Activated CD4-positive, alpha-beta memory T cell treated with anti-CD3 and anti-CD28 coated beads, Interleukin-2, amount 10 ng/mL, durations not matched to agents 7 days and 5 days (primary cell): ENCODE results near the gene LRP10. TPM values are rescaled to one million over a fixed set of nuclear protein-coding genes. Genes with fewer than 3 reads are reported as not detected.
A peak's percentile ranks its signal among the peaks of the same experiment; 100 is the strongest.

Source experiments
- CTCF ChIA-PET: fragments of 350-600 bp; sonication (Branson Sonifier 250); formaldehyde crosslinking; loops from one replicate; lab custom pipeline; 2021; ENCODE audit warnings: antibody characterized with exemption, inconsistent platforms; lab: Charles Lee
- POLR2A ChIA-PET: fragments of 350-600 bp; sonication (Branson Sonifier 250); formaldehyde crosslinking; loops from one replicate; lab custom pipeline; 2021; ENCODE audit warnings: antibody characterized with exemption; lab: Charles Lee
- DNase-seq: peaks from one replicate; pipeline ENCODE4 v3.0.0-alpha.2; 2020
- H3K27ac Mint-ChIP-seq: one replicate; pipeline ENCODE4 v1.8.0; 2021; ENCODE audit warnings: mild to moderate bottlenecking, mixed read lengths
- H3K27me3 Mint-ChIP-seq: one replicate; pipeline ENCODE4 v1.8.0; 2021; ENCODE audit warnings: mixed read lengths
- H3K36me3 Mint-ChIP-seq: one replicate; pipeline ENCODE4 v1.8.0; 2021; ENCODE audit warnings: low read depth, mixed read lengths
- H3K4me1 Mint-ChIP-seq: one replicate; pipeline ENCODE4 v1.8.0; 2021; ENCODE audit warnings: mixed read lengths
- H3K4me3 Mint-ChIP-seq: one replicate; pipeline ENCODE4 v1.8.0; 2021; ENCODE audit warnings: mild to moderate bottlenecking, mixed read lengths
- H3K9me3 Mint-ChIP-seq: one replicate; pipeline ENCODE4 v1.8.0; 2021; ENCODE audit warnings: mixed read lengths
- total RNA-seq, 2 experiments: library from RNA; stranded (reverse); gene quantifications; one replicate each; pipeline ENCODE4 v1.2.3, GENCODE V29; 2021

LRP10 gene
- total RNA-seq, 2 experiments from 2014 or later: 88.5 to 98.6 TPM

DNA sequence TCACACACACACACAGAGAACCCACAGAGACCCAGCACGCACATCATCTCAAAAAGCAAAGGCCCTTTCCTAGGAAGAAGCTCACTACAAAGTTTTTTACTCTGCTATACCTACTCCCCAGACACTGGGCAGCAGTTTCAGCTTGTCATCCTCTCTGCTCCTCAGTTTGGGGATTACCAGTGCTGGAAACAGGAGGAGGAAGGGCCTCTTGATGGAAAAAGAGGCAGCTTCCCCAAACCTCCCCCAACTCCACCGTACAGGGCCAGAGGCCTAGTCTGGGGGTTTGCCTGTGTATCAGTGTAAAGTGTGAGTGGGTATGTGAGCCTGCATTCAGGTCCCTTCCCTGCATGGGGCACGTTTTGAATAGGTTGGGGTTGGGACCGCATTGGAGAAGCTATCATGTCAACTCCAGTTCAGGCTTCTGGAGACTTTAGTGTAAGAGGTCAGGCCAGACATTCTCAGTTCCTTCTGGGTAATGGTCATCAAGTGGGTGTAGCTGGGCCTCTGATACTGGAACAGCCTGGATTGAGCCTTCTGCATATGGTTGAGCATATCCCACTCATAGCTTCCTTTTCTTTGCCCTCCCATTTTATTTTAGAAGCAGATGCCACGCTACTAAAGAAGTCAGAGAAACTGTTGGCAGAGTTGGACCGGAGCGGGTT, 12.7 kb downstream of the LRP10 start:
- DNase-seq: no peak

DNA sequence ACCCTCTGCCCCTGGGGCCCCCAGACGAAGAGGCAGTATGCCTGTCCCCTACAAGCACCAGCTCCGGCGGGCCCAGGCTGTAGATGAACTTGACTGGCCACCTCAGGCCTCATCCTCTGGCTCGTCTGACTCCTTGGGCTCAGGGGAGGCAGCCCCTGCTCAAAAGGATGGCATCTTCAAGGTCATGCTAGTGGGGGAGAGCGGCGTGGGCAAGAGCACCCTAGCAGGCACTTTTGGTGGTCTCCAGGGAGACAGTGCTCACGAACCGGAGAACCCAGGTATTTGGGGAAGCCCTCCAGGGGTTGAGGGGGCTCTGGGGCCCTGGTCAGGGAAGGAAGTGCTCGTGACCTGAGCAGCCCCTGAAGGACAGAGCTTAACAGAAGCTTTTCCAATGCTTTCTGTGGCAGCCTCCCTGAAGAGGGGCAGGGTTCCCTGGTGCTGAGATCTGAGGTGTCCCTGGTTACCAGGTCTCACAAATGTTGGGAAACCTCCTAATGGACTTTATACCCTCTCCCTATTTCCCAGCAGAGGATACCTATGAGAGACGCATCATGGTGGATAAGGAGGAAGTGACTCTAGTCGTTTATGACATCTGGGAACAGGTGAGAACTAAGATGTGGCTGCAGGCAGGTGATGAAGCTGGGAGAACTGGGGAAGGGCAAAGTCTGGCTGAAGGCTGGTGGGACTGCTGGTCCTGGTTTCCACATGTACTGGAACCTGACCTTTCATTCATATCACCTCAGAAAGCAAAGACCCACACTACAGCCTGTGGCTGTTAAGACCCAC, 13.4 kb downstream of the LRP10 start:
- Mint-ChIP-seq H3K36me3 (peaks cover 1% of the 10 kb centered on the region), H3K4me1 (peaks cover 39% of the 10 kb centered on the region), H3K27me3 (peaks cover 23% of the 10 kb centered on the region), H3K4me3 (peak overlapping the region; percentile 22), H3K27ac (no peak overlapping the region), H3K9me3 (no peaks in the 10 kb centered on the region)
- ChIA-PET POLR2A (interaction anchor here (0.5 to 9.2 kb wide), 6 partner anchors 11 to 72 kb away, joined by 3 to 115 read pairs (median 5); partner anchors contain the start of genes HAUS4, LRP10 and PRMT5), CTCF (interaction anchor here (0.7 to 12.1 kb wide), 12 partner anchors 9 to 62 kb away, joined by 3 to 145 read pairs (median 5); partner anchors contain the start of genes LRP10 and RBM23)
- no peak for DNase-seq

More for the DNA sequence above, 12.7 kb downstream of the LRP10 start:
- H3K9me3 Mint-ChIP-seq: no peaks in the 10 kb centered on the region
- peaks cover 33% of the 10 kb centered on the region for H3K4me1 Mint-ChIP-seq
- ChIA-PET CTCF (interaction anchor here (1.0 to 12.1 kb wide), 6 partner anchors 12 to 61 kb away, joined by 3 to 145 read pairs (median 6); partner anchors contain the start of gene LRP10), POLR2A (interaction anchor here (1.2 to 9.2 kb wide), 3 partner anchors 11 to 295 kb away, joined by 3 to 115 read pairs (median 4); partner anchors contain the start of genes DAD1 and LRP10)
- no peak overlapping the region for H3K27ac Mint-ChIP-seq
- H3K4me3 Mint-ChIP-seq: no peak overlapping the region
- H3K36me3 Mint-ChIP-seq: peaks cover 4% of the 10 kb centered on the region
- peaks cover 23% of the 10 kb centered on the region for H3K27me3 Mint-ChIP-seq

DNA sequence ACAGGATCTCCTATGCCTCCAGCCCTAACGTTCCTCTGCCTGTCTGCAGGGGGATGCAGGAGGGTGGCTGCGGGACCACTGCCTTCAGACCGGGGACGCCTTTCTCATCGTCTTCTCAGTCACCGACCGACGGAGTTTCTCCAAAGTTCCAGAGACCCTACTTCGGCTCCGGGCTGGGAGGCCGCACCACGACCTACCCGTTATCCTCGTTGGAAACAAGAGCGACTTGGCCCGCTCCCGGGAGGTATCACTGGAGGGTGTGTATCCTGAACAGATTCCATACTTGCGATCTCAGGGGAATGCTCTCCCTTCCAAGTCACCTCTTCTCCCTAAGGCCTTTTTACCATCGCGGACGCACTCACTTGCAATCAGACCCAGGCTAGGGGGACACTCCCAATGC, 14.4 kb downstream of the LRP10 start:
- ChIA-PET CTCF (interaction anchor here (0.9 to 12.1 kb wide), 18 partner anchors 10 to 972 kb away, joined by 3 to 145 read pairs (median 6); partner anchors contain the start of genes HAUS4, LRP10 and RBM23), POLR2A (interaction anchor here (0.6 to 9.2 kb wide), 8 partner anchors 10 to 71 kb away, joined by 3 to 115 read pairs (median 6); partner anchors contain the start of genes HAUS4, LRP10, PRMT5 and RBM23)

DNA sequence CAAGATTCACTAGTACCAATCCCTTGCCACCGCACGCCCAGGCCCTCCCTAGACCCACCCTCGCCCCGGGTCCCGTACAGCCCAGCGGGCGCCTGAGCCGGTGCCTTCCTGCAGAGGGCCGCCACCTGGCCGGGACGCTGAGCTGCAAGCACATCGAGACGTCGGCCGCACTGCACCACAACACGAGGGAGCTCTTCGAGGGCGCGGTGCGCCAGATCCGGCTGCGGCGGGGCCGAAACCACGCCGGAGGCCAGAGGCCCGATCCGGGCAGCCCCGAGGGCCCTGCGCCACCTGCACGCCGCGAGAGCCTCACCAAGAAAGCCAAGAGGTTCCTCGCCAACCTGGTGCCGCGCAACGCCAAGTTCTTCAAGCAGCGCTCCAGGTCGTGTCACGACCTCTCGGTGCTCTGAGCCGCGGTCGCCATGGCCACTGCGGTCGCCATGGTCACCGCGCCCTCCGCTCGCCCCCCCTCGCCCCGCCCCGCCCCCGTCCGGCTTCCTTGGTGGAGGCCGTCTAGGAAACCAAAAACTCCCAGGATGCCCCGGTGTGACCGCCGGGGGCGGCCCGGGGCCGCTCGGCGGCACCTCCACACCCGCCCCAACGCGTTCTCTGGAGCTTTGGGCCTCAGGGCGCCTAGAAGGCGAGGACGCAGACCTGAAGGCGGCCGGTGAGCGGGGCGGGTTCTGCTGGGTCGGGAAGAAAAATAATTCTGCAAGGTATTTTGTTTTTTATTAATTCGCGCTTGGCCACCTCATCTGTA, 15.1 kb downstream of the LRP10 start:
- no peaks in the 10 kb centered on the region for H3K9me3 Mint-ChIP-seq
- ChIA-PET POLR2A (interaction anchor here (0.6 to 9.2 kb wide), 11 partner anchors 8 to 973 kb away, joined by 3 to 115 read pairs (median 4); partner anchors contain the start of genes HAUS4, LRP10, PRMT5 and RBM23), CTCF (interaction anchor here (0.6 to 12.1 kb wide), 18 partner anchors 9 to 973 kb away, joined by 3 to 145 read pairs (median 6); partner anchors contain the start of genes HAUS4, LRP10 and RBM23)
- peaks cover 44% of the 10 kb centered on the region for H3K4me1 Mint-ChIP-seq
- peak overlapping the region; percentile 84 for H3K4me3 Mint-ChIP-seq
- H3K27me3 Mint-ChIP-seq: peaks cover 23% of the 10 kb centered on the region
- peak overlapping the region; percentile 89 for H3K27ac Mint-ChIP-seq
- peak; percentile 85 for DNase-seq
- H3K36me3 Mint-ChIP-seq: peaks cover 5% of the 10 kb centered on the region

More for the DNA sequence above, 14.4 kb downstream of the LRP10 start:
- Mint-ChIP-seq H3K9me3 (no peaks in the 10 kb centered on the region), H3K36me3 (peaks cover 5% of the 10 kb centered on the region), H3K4me3 (peak overlapping the region; percentile 84), H3K27ac (peak overlapping the region; percentile 28), H3K27me3 (peaks cover 23% of the 10 kb centered on the region), H3K4me1 (peaks cover 44% of the 10 kb centered on the region)
- DNase-seq: no peak

DNA sequence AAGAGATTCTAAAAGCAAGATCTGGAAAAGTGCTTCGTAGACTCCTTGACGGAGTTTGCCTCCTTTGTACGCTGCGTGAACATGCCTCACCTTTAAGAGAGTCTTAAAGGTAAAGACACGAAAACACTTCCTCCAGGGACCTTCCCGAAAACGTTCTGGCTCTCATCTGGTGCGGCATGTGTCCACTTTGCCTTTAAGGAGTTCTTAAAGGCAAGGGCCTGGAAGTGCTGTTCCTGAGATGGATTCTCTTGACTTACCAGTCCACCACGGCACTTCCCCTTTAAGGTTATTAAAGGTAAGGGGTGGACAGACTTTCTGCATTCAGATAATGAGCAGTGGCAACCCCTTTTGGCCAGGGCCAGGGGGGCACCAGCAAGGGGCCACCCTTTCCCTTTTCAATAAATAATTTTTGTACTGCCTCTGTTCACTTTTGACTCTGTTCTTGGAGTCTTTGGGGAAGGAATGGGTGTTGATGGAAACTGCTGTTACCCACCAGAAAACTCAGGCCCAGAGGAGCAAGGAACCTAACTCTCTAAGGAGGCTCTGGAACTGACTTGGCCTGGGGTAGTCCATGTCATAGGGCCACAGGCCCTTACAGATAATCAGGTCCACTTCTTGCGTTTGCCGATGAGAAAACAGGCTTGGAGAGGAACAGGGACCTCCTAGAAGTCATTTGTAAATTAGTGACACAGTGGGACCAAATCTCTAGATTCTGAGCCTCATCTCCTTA, 15.9 kb downstream of the LRP10 start:
- H3K27me3 Mint-ChIP-seq: peaks cover 19% of the 10 kb centered on the region
- ChIA-PET POLR2A (interaction anchor here (0.7 to 9.2 kb wide), 10 partner anchors 9 to 332 kb away, joined by 3 to 115 read pairs (median 6); partner anchors contain the start of genes LRP10, MRPL52 and RBM23), CTCF (interaction anchor here (1.0 to 12.1 kb wide), 9 partner anchors 12 to 64 kb away, joined by 4 to 145 read pairs (median 6); partner anchors contain the start of genes LRP10 and RBM23)
- peaks cover 45% of the 10 kb centered on the region for H3K4me1 Mint-ChIP-seq
- H3K36me3 Mint-ChIP-seq: peaks cover 5% of the 10 kb centered on the region
- peak overlapping the region; percentile 89 for H3K27ac Mint-ChIP-seq
- peak overlapping the region; percentile 84 for H3K4me3 Mint-ChIP-seq
- H3K9me3 Mint-ChIP-seq: no peaks in the 10 kb centered on the region
- DNase-seq: peak; percentile 68

DNA sequence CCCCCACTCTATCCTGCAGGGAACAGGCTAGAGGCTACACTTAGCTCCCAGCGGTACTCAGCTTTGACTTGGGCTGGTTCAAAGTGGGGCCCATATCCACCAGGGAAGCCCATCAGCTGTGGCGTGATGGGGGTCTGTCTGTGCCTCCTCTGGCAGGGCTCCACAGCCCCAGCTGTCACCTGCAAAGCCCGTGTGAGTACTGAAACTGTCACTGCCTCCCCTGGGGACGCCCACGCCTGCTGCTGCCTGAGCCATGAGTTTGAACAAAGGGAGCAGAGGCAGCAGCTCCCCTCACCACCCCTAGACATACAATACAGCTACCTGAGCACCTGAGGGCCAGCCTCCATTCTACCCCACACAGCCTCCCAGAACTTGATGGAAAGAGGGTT, 16.4 kb downstream of the LRP10 start:
- peak overlapping the region; percentile 84 for H3K4me3 Mint-ChIP-seq
- ChIA-PET CTCF (interaction anchor here (0.8 to 12.1 kb wide), 6 partner anchors 12 to 1048 kb away, joined by 3 to 145 read pairs (median 4); partner anchors contain the start of gene LRP10), POLR2A (interaction anchor here (0.8 to 9.2 kb wide), 9 partner anchors 13 to 332 kb away, joined by 3 to 115 read pairs (median 4); partner anchors contain the start of genes LRP10, MRPL52 and RBM23)
- H3K27ac Mint-ChIP-seq: peak overlapping the region; percentile 89
- H3K27me3 Mint-ChIP-seq: peaks cover 19% of the 10 kb centered on the region
- no peaks in the 10 kb centered on the region for H3K9me3 Mint-ChIP-seq
- H3K4me1 Mint-ChIP-seq: peaks cover 45% of the 10 kb centered on the region
- DNase-seq: no peak
- peaks cover 5% of the 10 kb centered on the region for H3K36me3 Mint-ChIP-seq

DNA sequence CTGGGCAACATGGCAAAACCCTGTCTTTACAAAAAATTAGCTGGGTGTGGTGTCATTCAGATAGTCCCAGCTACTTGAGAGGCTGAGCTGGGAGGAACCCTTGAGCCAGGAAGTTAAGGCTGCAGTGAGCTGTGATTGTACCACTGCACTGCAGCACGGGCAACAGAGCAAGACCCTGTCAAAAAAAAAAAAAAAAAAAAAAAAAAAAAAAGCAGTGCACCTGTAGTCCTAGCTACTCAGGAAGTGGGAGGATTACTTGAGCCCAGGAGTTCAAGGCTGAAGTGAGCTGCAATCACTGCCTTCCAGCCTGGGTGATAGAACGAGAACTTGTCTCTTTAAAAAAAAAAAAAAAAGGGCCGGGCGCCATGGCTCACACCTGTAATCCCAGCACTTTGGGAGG, 17.1 kb downstream of the LRP10 start:
- Mint-ChIP-seq H3K36me3 (peaks cover 5% of the 10 kb centered on the region), H3K4me1 (peaks cover 44% of the 10 kb centered on the region), H3K9me3 (no peaks in the 10 kb centered on the region), H3K4me3 (peak overlapping the region; percentile 30), H3K27ac (peak overlapping the region; percentile 89), H3K27me3 (peaks cover 16% of the 10 kb centered on the region)
- ChIA-PET CTCF (interaction anchor here (0.6 to 12.1 kb wide), 10 partner anchors 11 to 1918 kb away, joined by 3 to 145 read pairs (median 4); partner anchors contain the start of gene LRP10), POLR2A (interaction anchor here (0.8 to 9.2 kb wide), 8 partner anchors 12 to 333 kb away, joined by 3 to 115 read pairs (median 4); partner anchors contain the start of genes LRP10, MRPL52 and RBM23)
- DNase-seq: peak; percentile 28

DNA sequence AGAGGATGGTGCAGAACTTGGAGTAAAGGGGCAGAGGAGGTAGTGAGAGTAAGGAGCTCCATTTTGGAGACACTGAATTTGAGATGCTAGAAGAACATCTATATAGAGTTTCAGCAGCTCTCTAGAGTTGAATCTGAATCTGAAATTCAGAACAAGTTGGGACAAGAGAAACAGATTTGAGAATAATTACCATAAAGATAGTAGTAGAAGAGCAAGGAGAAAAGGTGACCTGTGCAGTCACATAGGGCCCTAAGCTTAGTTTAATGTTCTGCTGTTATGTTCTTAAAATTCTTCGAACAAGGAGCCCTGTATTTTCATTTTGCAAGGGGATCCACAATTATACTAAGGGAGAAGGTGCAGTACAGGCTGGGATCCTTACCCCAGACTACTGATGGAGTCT, 18.9 kb downstream of the LRP10 start:
- H3K4me3 Mint-ChIP-seq: no peak overlapping the region
- DNase-seq: no peak
- H3K27ac Mint-ChIP-seq: no peak overlapping the region
- CTCF ChIA-PET: interaction anchor here (0.9 to 12.1 kb wide), 5 partner anchors 9 to 334 kb away, joined by 3 to 145 read pairs (median 6); partner anchors contain the start of gene LRP10
- peaks cover 8% of the 10 kb centered on the region for H3K36me3 Mint-ChIP-seq
- peaks cover 39% of the 10 kb centered on the region for H3K4me1 Mint-ChIP-seq
- no peaks in the 10 kb centered on the region for H3K9me3 Mint-ChIP-seq
- H3K27me3 Mint-ChIP-seq: peaks cover 8% of the 10 kb centered on the region
- POLR2A ChIA-PET: interaction anchor here (1.2 to 2.5 kb wide), 3 partner anchors 8 to 28 kb away, joined by 3 to 9 read pairs (median 3); partner anchors contain the start of gene RBM23

DNA sequence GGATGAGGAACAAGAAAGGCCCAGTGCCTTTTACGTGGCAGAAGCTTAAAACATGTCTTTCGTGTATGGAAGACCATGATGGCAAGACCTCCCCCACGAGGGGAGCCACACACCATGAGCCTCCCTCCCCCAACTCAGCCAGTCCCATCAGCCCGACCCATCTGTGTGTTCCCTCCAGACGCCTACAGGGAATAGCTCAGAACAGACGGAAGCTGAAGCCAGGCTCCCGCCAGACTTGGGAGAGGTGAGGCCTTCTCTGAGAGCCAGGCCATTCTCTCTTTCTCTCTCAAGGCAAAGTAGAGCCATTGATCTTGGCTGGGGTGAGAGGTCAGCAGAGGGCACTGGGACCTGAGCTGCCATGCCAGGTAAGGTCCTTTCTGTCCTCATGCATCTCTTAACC, 20.9 kb downstream of the LRP10 start:
- Mint-ChIP-seq H3K9me3 (no peaks in the 10 kb centered on the region), H3K4me3 (no peak overlapping the region), H3K36me3 (peaks cover 8% of the 10 kb centered on the region), H3K4me1 (peaks cover 24% of the 10 kb centered on the region), H3K27ac (no peak overlapping the region), H3K27me3 (no peaks in the 10 kb centered on the region)
- CTCF ChIA-PET: interaction anchor here (1.5 to 12.1 kb wide), 2 partner anchors 21 to 38 kb away, joined by 4 to 145 read pairs; partner anchors contain the start of gene LRP10
- no peak for DNase-seq
- POLR2A ChIA-PET: no interaction called here

DNA sequence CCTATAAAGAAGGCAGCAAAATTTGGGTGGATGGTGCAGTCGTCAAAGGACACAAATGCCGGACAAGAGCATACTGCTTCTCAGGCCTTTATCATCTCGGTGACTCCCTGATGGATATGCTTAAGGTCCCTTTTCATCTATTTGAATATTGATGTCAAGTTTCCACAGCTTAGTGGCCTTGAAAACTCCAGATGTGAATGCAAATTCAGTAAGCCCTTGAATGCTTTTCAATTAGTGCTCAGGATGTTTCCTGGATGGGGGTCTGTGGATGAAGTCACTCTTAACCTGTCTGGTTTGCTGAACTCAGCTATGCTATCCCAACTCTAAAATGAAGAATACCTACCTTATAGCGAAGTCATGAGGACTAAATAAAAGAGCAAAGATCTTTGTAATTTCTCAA, 22.2 kb downstream of the LRP10 start:
- POLR2A ChIA-PET: interaction anchor here (0.9 to 1.3 kb wide), 2 partner anchors 24 to 64 kb away, joined by 3 read pairs; partner anchors contain the start of gene MRPL52
- H3K27me3 Mint-ChIP-seq: no peaks in the 10 kb centered on the region
- H3K4me3 Mint-ChIP-seq: no peak overlapping the region
- CTCF ChIA-PET: no interaction called here
- peaks cover 14% of the 10 kb centered on the region for H3K36me3 Mint-ChIP-seq
- no peak for DNase-seq
- no peaks in the 10 kb centered on the region for H3K9me3 Mint-ChIP-seq
- peaks cover 19% of the 10 kb centered on the region for H3K4me1 Mint-ChIP-seq
- no peak overlapping the region for H3K27ac Mint-ChIP-seq
